Neural progenitor cell (in vitro differentiated cells): ENCODE measurements around the gene FYCO1. TPM values are rescaled to one million over a fixed set of nuclear protein-coding genes. Genes with fewer than 3 reads are reported as not detected.

ENCODE experiments used
- DNase-seq: peaks from one replicate; pipeline ENCODE4 v3.0.0-alpha.2; 2016; ENCODE audit warnings: low spot score
- H2AFZ ChIP-seq: fragments of 200-600 bp; sonication (generic); replicated peaks from 2 replicates; pipeline ENCODE4 v1.6.1; 2016; ENCODE audit warnings: antibody characterized with exemption
- H3F3A ChIP-seq: fragments of 200-600 bp; sonication (generic); 2 replicates; pipeline ENCODE4 v1.6.1; 2016; ENCODE audit warnings: antibody characterized with exemption, low read depth
- H3K27ac ChIP-seq: fragments of 200-600 bp; sonication (generic); 2 replicates; pipeline ENCODE4 v1.5.1; 2016; ENCODE audit warnings: mild to moderate bottlenecking
- H3K27me3 ChIP-seq: fragments of 200-600 bp; sonication (generic); 2 replicates; pipeline ENCODE4 v1.6.1; 2016; ENCODE audit warnings: mild to moderate bottlenecking, moderate library complexity
- H3K36me3 ChIP-seq: fragments of 200-600 bp; sonication (generic); 2 replicates; pipeline ENCODE4 v1.5.1; 2016
- H3K4me1 ChIP-seq: fragments of 200-600 bp; sonication (generic); 2 replicates; pipeline ENCODE4 v1.6.1; 2016; ENCODE audit warnings: mixed run types
- H3K4me2 ChIP-seq: fragments of 200-600 bp; sonication (generic); 2 replicates; pipeline ENCODE4 v1.6.1; 2016
- H3K4me3 ChIP-seq: fragments of 200-600 bp; sonication (generic); 2 replicates; pipeline ENCODE4 v1.5.1; 2016
- H3K79me2 ChIP-seq: fragments of 200-600 bp; sonication (generic); 2 replicates; pipeline ENCODE4 v1.6.1; 2016; ENCODE audit warnings: low read depth
- H3K9ac ChIP-seq: fragments of 200-600 bp; sonication (generic); 2 replicates; pipeline ENCODE4 v1.6.1; 2016
- H3K9me3 ChIP-seq: fragments of 200-600 bp; sonication (generic); 2 replicates; pipeline ENCODE4 v1.5.1; 2016; ENCODE audit warnings: low read depth
- H4K20me1 ChIP-seq: fragments of 200-600 bp; sonication (generic); 2 replicates; pipeline ENCODE4 v1.6.1; 2016; ENCODE audit warnings: low read depth
- H3K27ac Mint-ChIP-seq: 3 replicates; pipeline ENCODE4 v1.8.0; 2021; ENCODE audit warnings: mixed read lengths
- H3K27me3 Mint-ChIP-seq: 2 replicates; pipeline ENCODE4 v1.8.0; 2022; ENCODE audit warnings: low read depth, mild to moderate bottlenecking, inconsistent platforms, moderate library complexity, mixed read lengths; ENCODE audit not compliant: insufficient read depth
- H3K36me3 Mint-ChIP-seq: 3 replicates; pipeline ENCODE4 v1.8.0; 2021; ENCODE audit warnings: mixed read lengths
- H3K4me1 Mint-ChIP-seq: 3 replicates; pipeline ENCODE4 v1.8.0; 2021; ENCODE audit warnings: mixed read lengths
- H3K4me3 Mint-ChIP-seq: 3 replicates; pipeline ENCODE4 v1.8.0; 2021; ENCODE audit warnings: mild to moderate bottlenecking, moderate library complexity, mixed read lengths
- H3K9me3 Mint-ChIP-seq: 3 replicates; pipeline ENCODE4 v1.8.0; 2020; ENCODE audit warnings: mixed read lengths
- CTCF ChIP-seq: fragments of 200-600 bp; sonication (generic); IDR thresholded peaks from 2 replicates; pipeline ENCODE4 v1.5.1; 2017; ENCODE audit warnings: antibody characterized with exemption, mild to moderate bottlenecking
- EZH2 ChIP-seq: fragments of 200-600 bp; sonication (generic); IDR thresholded peaks from 2 replicates; pipeline ENCODE4 v1.6.1; 2017; ENCODE audit warnings: antibody characterized with exemption, mild to moderate bottlenecking, moderate library complexity
- EZH2phosphoT487 ChIP-seq: fragments of 200-600 bp; sonication (generic); IDR thresholded peaks from 2 replicates; pipeline ENCODE4 v1.6.1; 2017; ENCODE audit warnings: antibody characterized with exemption
- total RNA-seq: library from RNA; depleted of rRNA; stranded (reverse); fragments of >200 nt; gene quantifications from 2 replicates; pipeline ENCODE4 v1.2.3, GENCODE V29; 2015; ENCODE audit warnings: low replicate concordance

FYCO1 gene
- total RNA-seq, 1 donor from 2014 or later = 6.8 TPM

- Mint-ChIP-seq H3K27me3 (peaks cover 4% of the 10 kb centered on the region), H3K36me3 (no peaks in the 10 kb centered on the region), H3K27ac (no peak overlapping the region), H3K4me3 (no peak overlapping the region), H3K9me3 (peaks cover 3% of the 10 kb centered on the region), H3K4me1 (no peaks in the 10 kb centered on the region)
- Histone ChIP-seq H3K79me2 (no peaks in the 10 kb centered on the region), H3K36me3 (no peaks in the 10 kb centered on the region), H3K27ac (no peak overlapping the region), H3K9me3 (no peaks in the 10 kb centered on the region), H3K4me3 (no peak overlapping the region), H4K20me1 (no peaks in the 10 kb centered on the region), H3F3A (no peaks in the 10 kb centered on the region), H3K4me1 (no peaks in the 10 kb centered on the region), H3K9ac (no peak overlapping the region), H3K27me3 (no peaks in the 10 kb centered on the region), H2AFZ (no peak overlapping the region), H3K4me2 (no peak overlapping the region)
- TF ChIP-seq EZH2phosphoT487 (no peak), EZH2 (no peak), CTCF (no peak)
- DNase-seq = no peak
These were observed 29.5 kb upstream of the FYCO1 start for GRCh38 chr3:46025139-46025538.

DNA sequence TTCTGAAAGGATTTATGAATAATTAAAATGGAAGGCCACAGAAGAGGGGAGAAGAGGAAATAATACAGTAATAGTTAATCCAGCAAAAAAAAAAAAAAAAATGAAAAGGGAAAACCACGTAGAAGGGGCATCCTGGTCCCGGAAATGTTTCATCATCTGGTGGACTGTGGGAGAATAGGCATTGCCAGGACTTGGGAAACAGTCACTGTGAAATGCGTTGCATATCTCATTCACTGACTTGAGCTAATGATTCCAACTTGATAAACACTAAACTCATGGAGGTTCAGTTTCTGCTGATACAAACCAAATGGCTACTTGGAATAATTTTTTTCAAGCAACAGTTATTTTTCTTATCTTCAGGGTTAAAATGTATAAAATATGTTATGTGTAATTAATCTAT lies 28.5 kb upstream of the FYCO1 start:
- no peaks in the 10 kb centered on the region for H3K4me1 Mint-ChIP-seq
- no peak overlapping the region for H3K4me2 ChIP-seq
- H3K4me3 Mint-ChIP-seq = no peak overlapping the region
- TF ChIP-seq EZH2phosphoT487 (no peak), CTCF (no peak), EZH2 (no peak)
- DNase-seq = no peak
- no peaks in the 10 kb centered on the region for H3F3A ChIP-seq
- no peak overlapping the region for H3K4me3 ChIP-seq
- H4K20me1 ChIP-seq = no peaks in the 10 kb centered on the region
- H3K79me2 ChIP-seq = no peaks in the 10 kb centered on the region
- no peak overlapping the region for H3K27ac Mint-ChIP-seq
- H3K27me3 Mint-ChIP-seq = peaks cover 4% of the 10 kb centered on the region
- H3K9ac ChIP-seq = no peak overlapping the region
- no peak overlapping the region for H2AFZ ChIP-seq
- H3K27me3 ChIP-seq = no peaks in the 10 kb centered on the region
- H3K4me1 ChIP-seq = no peaks in the 10 kb centered on the region
- H3K27ac ChIP-seq = no peak overlapping the region
- H3K9me3 Mint-ChIP-seq = peaks cover 3% of the 10 kb centered on the region
- no peaks in the 10 kb centered on the region for H3K36me3 Mint-ChIP-seq
- no peaks in the 10 kb centered on the region for H3K36me3 ChIP-seq
- H3K9me3 ChIP-seq = no peaks in the 10 kb centered on the region

DNA sequence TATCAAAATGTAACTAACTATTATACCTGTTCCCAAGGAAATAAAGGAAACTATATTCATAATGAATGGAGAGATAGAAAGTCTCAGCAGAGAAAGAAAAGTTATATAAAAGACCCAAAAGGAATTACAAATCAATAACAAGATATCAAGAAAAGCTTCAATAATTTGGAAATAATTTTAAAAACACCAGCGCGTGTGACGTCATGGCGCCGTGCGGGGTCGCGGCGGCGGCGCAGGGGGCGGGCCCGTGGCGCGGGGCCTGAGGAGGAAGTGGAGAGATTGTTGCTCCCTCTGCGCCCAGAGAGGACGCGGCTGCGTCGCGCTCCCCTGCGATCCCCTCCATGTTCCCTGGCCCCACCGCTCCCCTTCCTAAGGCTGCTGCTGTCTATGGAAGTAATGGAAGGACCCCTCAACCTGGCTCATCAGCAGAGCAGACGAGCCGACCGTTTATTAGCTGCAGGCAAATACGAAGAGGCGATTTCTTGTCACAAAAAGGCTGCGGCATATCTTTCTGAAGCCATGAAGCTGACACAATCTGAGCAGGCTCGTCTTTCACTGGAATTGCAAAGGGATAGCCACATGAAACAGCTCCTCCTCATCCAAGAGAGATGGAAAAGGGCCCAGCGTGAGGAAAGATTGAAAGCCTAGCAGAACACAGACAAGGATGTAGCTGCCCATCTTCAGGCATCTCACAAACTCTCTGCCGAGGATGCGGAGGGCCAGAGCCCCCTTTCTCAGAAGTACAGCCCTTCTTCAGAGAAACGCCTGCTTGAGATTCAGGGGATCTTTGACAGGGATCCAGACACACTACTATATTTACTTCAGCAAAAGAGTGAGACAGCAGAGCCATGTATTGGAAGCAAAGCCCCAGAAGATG lies 27.5 kb upstream of the FYCO1 start:
- H3K9me3 ChIP-seq = no peaks in the 10 kb centered on the region
- no peaks in the 10 kb centered on the region for H3K27me3 ChIP-seq
- no peak for DNase-seq
- Mint-ChIP-seq H3K27ac (no peak overlapping the region), H3K9me3 (peaks cover 3% of the 10 kb centered on the region), H3K27me3 (peaks cover 4% of the 10 kb centered on the region), H3K4me1 (no peaks in the 10 kb centered on the region), H3K4me3 (no peak overlapping the region), H3K36me3 (no peaks in the 10 kb centered on the region)
- H3K4me1 ChIP-seq = no peaks in the 10 kb centered on the region
- TF ChIP-seq EZH2 (no peak), EZH2phosphoT487 (no peak), CTCF (no peak)
- H2AFZ ChIP-seq = peak overlapping the region; percentile 79
- no peaks in the 10 kb centered on the region for H3K36me3 ChIP-seq
- H4K20me1 ChIP-seq = no peaks in the 10 kb centered on the region
- no peak overlapping the region for H3K9ac ChIP-seq
- no peak overlapping the region for H3K4me3 ChIP-seq
- H3K79me2 ChIP-seq = no peaks in the 10 kb centered on the region
- H3F3A ChIP-seq = no peaks in the 10 kb centered on the region
- no peak overlapping the region for H3K4me2 ChIP-seq
- no peak overlapping the region for H3K27ac ChIP-seq
